ENCODE data around the gene PTGFR.

PTGFR gene

GRCh38 chr1:78541479-78541878, 50.7 kb downstream of the PTGFR start:
- TF ChIP-seq USF1 (IDR thresholded peaks at IDR 0.05) (no peak), CREB1 (IDR thresholded peaks at IDR 0.05; ENCODE audit: low read depth) (no peak)

GRCh38 chr1:78543941-78544643, 53.3 kb downstream of the PTGFR start:
- no peak for TF ChIP-seq EGR1 (IDR thresholded peaks at IDR 0.05)

GRCh38 chr1:78547081-78547480, 56.3 kb downstream of the PTGFR start:
- TF ChIP-seq EP300 (IDR thresholded peaks at IDR 0.05; ENCODE audit: borderline replicate concordance) = no peak
- TF ChIP-seq TCF12 (IDR thresholded peaks at IDR 0.05; ENCODE audit: low read depth) = no peak
- TF ChIP-seq NFIC (IDR thresholded peaks at IDR 0.05) = no peak
- no peak for TF ChIP-seq TEAD4 (IDR thresholded peaks at IDR 0.05)
- TF ChIP-seq FOXM1 (IDR thresholded peaks at IDR 0.05; ENCODE audit: borderline replicate concordance, low read depth) = no peak
- TF ChIP-seq EGR1 (IDR thresholded peaks at IDR 0.05) = no peak
- no peak for TF ChIP-seq RAD21 (IDR thresholded peaks at IDR 0.05; ENCODE audit: low read depth)
- TF ChIP-seq USF1 (IDR thresholded peaks at IDR 0.05) = no peak
- no peak for TF ChIP-seq CREB1 (IDR thresholded peaks at IDR 0.05; ENCODE audit: low read depth)
- no peak for TF ChIP-seq ZBTB7A (IDR thresholded peaks at IDR 0.05; ENCODE audit: low read depth)
- no peak for TF ChIP-seq TAF1 (IDR thresholded peaks at IDR 0.05; ENCODE audit: low read depth)
- TF ChIP-seq YY1 (IDR thresholded peaks at IDR 0.05; ENCODE audit: low read depth) = no peak
- TF ChIP-seq, protein P1, sequence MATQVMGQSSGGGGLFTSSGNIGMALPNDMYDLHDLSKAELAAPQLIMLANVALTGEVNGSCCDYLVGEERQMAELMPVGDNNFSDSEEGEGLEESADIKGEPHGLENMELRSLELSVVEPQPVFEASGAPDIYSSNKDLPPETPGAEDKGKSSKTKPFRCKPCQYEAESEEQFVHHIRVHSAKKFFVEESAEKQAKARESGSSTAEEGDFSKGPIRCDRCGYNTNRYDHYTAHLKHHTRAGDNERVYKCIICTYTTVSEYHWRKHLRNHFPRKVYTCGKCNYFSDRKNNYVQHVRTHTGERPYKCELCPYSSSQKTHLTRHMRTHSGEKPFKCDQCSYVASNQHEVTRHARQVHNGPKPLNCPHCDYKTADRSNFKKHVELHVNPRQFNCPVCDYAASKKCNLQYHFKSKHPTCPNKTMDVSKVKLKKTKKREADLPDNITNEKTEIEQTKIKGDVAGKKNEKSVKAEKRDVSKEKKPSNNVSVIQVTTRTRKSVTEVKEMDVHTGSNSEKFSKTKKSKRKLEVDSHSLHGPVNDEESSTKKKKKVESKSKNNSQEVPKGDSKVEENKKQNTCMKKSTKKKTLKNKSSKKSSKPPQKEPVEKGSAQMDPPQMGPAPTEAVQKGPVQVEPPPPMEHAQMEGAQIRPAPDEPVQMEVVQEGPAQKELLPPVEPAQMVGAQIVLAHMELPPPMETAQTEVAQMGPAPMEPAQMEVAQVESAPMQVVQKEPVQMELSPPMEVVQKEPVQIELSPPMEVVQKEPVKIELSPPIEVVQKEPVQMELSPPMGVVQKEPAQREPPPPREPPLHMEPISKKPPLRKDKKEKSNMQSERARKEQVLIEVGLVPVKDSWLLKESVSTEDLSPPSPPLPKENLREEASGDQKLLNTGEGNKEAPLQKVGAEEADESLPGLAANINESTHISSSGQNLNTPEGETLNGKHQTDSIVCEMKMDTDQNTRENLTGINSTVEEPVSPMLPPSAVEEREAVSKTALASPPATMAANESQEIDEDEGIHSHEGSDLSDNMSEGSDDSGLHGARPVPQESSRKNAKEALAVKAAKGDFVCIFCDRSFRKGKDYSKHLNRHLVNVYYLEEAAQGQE (IDR thresholded peaks at IDR 0.05; ENCODE audit: low read depth) = no peak
- no peak for TF ChIP-seq MAX (IDR thresholded peaks at IDR 0.05)

- TF ChIP-seq CEBPB (IDR thresholded peaks at IDR 0.05) (no peak), EGR1 (IDR thresholded peaks at IDR 0.05) (no peak), EP300 (IDR thresholded peaks at IDR 0.05; ENCODE audit: borderline replicate concordance) (no peak), YY1 (IDR thresholded peaks at IDR 0.05; ENCODE audit: low read depth) (no peak), TEAD4 (IDR thresholded peaks at IDR 0.05) (no peak), TAF1 (IDR thresholded peaks at IDR 0.05; ENCODE audit: low read depth) (no peak), USF1 (IDR thresholded peaks at IDR 0.05) (no peak), ZBTB7A (IDR thresholded peaks at IDR 0.05; ENCODE audit: low read depth) (no peak), CREB1 (IDR thresholded peaks at IDR 0.05; ENCODE audit: low read depth) (no peak), MAX (IDR thresholded peaks at IDR 0.05) (no peak), NFIC (IDR thresholded peaks at IDR 0.05) (no peak), FOXM1 (IDR thresholded peaks at IDR 0.05; ENCODE audit: borderline replicate concordance, low read depth) (no peak), TCF12 (IDR thresholded peaks at IDR 0.05; ENCODE audit: low read depth) (no peak), RAD21 (IDR thresholded peaks at IDR 0.05; ENCODE audit: low read depth) (no peak)
These were observed 58.6 kb downstream of the PTGFR start for GRCh38 chr1:78549331-78549730.

- TF ChIP-seq TCF12 (IDR thresholded peaks at IDR 0.05; ENCODE audit: low read depth) (no peak), USF1 (IDR thresholded peaks at IDR 0.05) (no peak), TEAD4 (IDR thresholded peaks at IDR 0.05) (no peak), MAX (IDR thresholded peaks at IDR 0.05) (no peak), ZBTB7A (IDR thresholded peaks at IDR 0.05; ENCODE audit: low read depth) (no peak), CEBPB (IDR thresholded peaks at IDR 0.05) (no peak), FOXM1 (IDR thresholded peaks at IDR 0.05; ENCODE audit: borderline replicate concordance, low read depth) (no peak), CREB1 (IDR thresholded peaks at IDR 0.05; ENCODE audit: low read depth) (no peak), YY1 (IDR thresholded peaks at IDR 0.05; ENCODE audit: low read depth) (no peak), EGR1 (IDR thresholded peaks at IDR 0.05) (no peak), TAF1 (IDR thresholded peaks at IDR 0.05; ENCODE audit: low read depth) (no peak), EP300 (IDR thresholded peaks at IDR 0.05; ENCODE audit: borderline replicate concordance) (no peak), NFIC (IDR thresholded peaks at IDR 0.05) (no peak), RAD21 (IDR thresholded peaks at IDR 0.05; ENCODE audit: low read depth) (no peak)
- TF ChIP-seq, protein P1 (IDR thresholded peaks at IDR 0.05; ENCODE audit: low read depth) = no peak
These were observed 59.1 kb downstream of the PTGFR start for GRCh38 chr1:78549891-78550290.

All from Ishikawa (cell line).